GM10847 (cell line): ENCODE measurements around the gene LRCH1.

ENCODE experiments used
- POLR2A ChIP-seq: IDR thresholded peaks from 2 replicates; pipeline ENCODE4 v1.6.1; 2011; ENCODE audit not compliant: insufficient read length; ENCODE audit errors: extremely low read depth

The LRCH1 gene

DNA sequence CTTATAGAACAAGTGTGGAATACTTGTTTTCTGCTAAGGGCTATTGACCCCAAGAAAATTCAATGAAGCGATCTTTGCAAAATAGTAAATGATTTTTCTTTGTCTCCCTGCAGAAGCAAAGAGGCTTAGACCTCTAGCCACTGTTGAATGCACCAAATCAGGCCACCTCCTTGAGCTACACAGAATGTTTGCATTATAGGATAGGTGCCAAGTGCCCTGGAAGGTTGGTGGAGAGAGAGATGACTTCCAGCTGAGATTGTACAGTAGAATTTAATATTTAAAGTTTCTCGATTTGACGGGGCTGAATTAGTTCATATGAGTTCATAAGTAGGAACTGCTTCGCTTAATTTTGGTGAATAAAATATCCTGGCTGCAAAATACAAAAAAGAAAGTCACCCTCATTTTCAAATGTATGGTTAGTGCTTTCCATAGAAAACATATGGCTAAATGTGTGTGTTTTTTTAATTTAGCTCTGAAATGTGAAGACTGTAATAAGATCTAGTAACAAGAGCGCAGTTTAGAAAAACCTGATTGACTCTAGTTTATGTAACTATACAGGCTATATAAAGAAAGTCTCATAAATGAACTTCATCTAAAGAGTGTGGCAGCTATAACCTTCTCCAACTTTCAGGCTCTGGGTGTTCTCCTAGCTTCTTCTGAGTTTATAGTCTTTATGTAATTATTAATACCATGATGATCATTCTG is 41.6 kb downstream of the LRCH1 start:
- no peak for TF ChIP-seq POLR2A

DNA sequence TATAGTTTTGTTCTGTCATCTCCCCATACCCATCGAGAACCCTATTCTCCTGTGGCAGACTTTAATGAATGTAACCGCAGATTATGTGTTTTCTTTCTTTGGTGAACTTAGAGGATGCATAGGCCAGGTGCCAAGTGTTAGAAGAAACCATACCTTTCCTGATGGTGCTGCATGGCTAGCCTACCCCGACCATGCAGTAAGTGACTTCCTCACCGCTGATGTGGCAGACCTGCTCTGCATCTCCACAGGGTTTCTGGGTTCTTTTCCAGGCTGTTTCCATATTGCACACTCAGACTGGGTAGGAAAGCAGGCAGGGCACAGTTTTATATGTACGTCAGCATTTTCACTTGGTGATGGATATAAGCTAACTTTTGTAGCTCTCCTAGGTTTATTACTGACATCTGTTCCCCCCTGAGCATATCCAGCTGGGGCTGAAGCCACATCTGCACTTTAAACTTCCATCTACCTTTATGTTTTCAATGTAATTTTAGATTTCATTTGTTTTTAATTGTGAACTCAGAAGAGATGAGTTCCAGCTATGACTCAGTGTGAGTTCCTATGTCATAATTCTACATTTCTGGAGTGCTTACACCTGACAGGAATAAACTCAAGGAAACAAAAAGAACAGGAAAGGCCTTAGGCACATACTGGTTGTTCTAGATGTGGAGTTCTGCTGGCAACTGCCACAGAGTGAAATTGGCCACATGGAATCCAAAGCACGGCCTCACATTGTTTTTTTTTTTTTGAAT is 42.3 kb downstream of the LRCH1 start:
- TF ChIP-seq POLR2A, result no peak

DNA sequence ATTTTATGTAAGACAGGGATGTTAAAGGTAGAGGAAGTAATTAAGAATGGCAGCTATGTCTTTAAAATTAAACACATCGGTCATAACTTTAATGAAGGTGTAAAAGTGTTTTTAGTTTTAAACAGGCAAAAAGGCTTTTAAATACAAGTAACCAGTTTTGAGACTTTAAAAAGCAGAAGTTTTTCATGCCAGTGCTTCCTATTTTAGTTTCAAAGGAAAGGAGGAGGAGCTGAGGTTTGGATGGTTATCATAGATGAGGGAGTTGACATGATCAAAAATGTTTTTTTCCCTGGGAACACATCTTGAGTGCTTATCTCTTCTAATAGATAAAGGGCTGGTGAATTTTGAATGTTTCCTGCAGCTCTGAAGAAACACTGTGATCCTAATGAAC is 42.9 kb downstream of the LRCH1 start:
- TF ChIP-seq POLR2A, result no peak

DNA sequence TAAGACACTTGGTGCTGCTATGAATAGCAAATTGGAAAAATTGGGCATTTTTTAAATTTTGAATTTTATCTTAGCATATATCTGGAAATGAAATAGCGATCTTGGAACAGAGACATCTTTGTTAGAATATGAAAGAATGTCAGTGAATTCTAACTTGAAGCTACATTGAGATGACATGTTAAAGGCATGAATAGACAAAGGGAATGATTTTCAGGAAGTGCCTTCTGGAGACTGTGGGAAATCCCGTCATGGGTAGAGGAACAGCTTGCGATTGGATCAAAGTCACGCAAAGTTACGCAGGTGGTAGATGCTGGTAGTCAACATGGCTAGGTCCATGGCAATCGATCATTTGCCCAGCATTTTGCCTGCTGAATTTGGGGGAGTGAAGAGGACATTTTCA is 43.5 kb downstream of the LRCH1 start:
- TF ChIP-seq POLR2A, result no peak

DNA sequence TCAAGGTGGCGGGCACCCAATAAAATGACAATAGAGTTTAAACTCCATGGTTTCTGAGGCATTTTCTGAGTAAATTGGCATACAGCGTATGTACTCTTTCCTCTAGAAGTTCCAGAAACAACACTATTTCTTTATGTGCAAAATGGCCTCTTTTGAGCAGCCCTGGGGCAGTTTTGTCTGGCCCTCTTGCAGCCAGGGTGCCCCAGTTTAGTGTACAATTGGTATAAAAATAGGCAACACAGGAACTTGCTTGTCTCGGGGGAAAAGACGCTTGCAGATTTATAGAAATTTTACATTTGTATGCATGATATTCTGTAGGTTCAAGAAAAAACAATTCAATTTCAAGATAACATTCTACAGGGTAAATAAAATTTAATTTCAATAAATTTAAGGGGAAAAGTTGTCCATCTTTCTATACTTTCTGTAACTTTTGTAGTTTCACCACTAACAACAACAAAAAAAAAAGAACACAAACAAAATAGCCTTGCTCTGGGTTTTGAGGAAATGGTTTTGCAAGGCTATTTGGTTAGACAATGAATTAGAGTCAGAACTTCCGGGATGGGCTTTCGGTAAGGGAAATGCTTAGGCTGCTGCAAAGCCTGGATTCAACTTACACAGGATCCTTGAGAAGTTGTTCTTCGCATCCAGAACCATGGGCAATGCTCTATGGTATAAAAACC is 45.3 kb downstream of the LRCH1 start:
- TF ChIP-seq POLR2A, result no peak

DNA sequence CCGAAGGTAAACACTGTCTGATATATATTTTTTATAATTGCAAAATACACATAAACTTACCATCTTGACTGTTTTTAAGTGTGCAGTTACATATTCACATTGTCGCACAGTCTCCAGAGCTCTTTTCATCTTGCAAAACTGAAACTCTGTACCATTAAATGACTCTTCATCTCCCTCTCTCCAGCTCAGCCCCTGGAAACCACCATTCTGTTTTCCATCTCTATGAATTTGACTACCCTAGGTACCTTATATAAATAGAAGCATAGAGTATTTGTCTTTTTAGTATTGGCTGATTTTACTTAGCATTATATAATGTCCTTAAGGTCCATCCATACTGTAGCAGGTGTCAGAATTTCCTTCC is 45.8 kb downstream of the LRCH1 start:
- TF ChIP-seq POLR2A, result no peak

DNA sequence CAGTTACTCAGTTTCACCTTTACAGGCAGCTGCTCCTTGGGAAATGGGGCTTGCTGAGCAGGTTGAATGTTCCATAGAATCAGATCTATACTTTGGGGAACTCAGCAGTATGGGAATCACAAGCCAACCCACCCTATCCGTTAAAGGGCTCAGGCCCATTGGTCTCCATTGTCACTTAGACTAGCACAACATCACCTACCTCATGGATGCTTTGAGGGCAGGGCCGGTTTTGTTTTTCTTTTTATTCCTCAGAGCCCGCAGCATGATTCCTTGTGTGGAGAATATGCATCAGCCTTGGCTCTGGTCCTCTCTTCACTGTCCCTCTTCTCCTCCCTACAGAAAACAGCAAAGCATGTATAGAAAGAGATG is 48.0 kb downstream of the LRCH1 start:
- no peak for TF ChIP-seq POLR2A

DNA sequence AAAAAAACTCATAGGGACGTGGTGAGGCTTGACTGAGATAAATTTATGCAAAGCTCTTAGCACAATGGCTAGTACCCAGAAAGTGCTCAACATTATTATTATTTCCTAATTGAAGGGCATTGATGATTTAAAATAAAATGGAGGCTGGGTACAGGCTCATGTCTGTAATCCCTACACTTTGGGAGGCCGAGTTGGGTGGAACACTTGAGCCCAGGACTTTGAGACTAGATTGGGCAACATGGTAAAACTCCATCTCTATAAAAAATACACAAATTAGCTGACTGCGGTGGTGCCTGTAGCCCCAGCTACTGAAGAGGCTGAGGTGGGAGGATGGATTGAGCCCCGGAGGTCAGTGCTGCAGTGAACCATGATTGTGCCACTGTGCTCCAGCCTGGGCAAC is 49.6 kb downstream of the LRCH1 start:
- no peak for TF ChIP-seq POLR2A

DNA sequence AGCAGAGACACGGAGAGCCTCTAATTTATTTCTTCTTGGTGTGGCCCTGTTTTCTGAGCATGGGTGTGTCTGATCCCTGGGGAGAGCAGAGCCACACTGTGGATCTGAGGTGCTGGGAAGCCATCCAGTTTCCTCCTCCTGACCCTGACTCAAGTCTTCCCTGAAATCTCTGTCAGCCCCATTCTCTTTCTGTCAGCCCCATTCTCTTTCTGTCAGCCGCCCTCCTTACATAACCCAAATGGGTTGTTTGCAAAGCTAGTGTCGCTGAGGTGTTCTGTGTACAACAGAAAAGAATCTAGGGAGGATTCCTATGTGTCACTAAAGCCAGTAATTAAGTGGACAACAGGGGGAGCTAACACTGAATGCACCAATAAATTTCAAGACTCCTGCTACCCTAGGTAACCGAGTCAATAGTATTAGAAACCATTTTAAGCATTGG is 50.2 kb downstream of the LRCH1 start:
- TF ChIP-seq POLR2A, result no peak

DNA sequence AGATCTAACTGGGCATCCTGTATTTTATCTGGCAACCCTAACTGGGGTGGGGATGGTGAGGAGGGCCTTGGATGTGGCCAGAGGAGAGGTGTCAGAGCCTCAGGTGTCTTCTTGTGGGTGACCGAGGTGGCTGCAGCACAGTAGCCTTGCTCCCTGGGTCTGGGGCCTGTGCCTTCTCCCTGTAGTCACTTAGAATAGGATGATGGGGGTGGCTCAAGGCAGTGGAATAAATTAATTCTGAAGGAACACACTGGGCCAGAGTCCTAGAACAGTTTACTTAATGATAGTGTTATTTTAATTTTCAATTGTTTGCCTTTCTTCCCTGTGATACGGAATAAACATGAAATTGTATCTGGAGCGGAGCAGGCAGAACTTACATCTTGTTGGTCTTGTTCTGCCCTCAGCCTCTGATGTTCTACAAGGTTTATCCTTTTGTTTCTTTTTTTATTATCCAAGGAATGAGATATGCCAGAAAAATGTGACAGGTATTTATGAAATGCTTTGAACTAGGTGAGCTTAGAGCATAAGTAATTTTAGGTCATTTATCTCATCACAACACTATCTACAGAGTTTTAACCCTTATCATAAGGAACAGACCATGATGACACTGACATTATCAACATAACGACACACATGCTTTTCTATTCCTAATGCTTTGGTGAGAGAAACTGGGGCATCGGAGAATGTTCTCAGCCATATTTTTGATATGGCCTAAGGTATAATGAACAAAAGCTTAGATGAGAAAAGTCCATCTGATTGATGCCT is 51.4 kb downstream of the LRCH1 start:
- no peak for TF ChIP-seq POLR2A

DNA sequence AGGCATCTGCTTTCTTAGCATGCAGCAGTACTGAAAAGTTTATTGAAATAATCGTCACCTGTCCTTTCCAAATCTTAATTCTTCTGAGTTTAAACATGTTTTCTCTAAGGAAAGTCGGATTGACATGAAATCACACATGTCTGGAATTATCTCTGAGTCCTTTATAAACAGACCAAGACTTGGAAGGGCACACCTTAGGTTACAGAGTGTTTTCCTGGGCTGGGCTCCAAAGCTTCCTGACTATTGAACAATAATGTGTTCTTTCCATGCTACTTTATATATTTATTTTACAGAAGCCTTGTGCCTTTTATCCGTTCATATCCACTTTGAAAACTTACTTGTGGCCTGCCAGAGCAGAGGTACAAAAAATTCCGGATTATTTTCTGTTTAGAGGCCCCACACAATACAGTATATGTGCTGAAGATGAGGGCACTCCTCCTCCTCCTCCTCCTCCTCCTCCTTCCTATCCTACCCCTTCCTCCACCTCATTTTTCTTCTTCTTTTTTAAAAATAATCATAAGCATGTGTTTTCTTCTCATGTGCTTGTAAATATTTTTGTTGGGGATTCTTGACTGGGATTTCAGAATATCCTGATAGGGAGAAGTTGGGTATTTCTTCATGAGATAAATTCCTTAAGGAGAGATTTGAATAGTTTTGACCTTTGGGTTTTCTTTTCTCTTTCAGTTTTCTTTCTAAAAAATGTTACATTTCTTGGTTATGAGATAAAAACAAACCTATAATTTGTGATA is 52.3 kb downstream of the LRCH1 start:
- no peak for TF ChIP-seq POLR2A

DNA sequence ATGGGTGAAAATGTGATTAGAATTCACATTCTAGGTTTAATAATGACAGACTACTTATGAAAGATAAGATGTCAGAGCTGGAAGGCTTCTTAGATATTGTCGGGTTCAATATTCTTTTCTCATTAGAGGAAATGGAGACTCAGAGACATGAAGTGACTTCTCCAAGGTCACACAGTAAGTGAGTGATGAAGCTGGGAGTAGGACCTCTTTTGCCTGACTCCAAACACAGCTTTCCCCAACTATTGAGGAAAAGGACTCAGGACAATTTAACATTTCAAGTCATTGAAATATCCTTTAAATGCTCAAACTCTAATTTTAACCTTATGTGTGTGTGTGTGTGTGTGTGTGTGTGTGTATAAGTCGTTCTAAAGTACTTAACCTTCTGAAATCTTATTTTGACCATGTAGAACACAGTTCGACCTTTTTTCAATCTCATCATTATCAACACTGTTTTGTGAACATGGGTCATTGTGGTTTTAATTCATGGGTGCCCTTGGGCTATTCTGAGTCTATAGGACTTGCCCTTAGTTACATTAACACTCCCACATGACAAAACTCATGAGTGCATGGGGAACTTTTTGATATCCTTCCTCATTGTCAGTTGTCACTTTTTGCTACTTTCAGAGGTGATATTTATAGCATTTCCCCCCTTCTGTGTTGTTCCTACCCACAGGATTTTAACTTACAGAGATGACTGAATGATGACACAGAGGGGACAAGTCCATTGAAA is 53.0 kb downstream of the LRCH1 start:
- TF ChIP-seq POLR2A, result no peak

DNA sequence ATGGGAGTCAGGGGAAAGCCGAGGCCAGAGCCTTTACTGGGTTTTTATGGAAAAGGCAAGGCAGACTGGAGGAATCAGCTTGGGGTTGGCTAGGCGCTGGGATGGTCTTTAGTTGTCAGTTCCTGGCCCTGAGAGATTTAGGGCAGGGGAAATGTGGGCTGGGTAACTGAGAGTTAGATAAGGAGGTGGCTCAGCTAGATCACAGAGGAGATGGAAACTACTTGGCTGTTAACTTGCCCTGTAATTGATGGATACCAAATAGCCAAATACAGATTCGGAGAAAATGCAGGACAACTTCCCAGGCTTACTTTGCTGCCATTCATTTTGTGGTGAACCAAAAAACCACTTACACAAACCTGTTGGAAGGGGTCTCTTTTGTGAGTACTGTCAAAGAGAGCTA is 54.0 kb downstream of the LRCH1 start:
- no peak for TF ChIP-seq POLR2A
